GM12878 (cell line): ENCODE data around the gene IKZF1. TPM values are rescaled to one million over a fixed set of nuclear protein-coding genes. Genes with fewer than 3 reads are reported as not detected.

Experiments used
- BHLHE40 ChIP-seq, 2 experiments: fragments of 450-650 bp in 1 of 2; IDR thresholded peaks; 2 replicates each; pipeline ENCODE4 v1.6.1; 2011 to 2017; ENCODE audit warnings: low read depth in 2 of 2, borderline replicate concordance in 1 of 2, improper control_type of control experiment in 1 of 2, low read length in 1 of 2, mild to moderate bottlenecking in 1 of 2
- DPF2 ChIP-seq: fragments of 450-650 bp; IDR thresholded peaks from 2 replicates; pipeline ENCODE4 v1.6.1; 2017; ENCODE audit warnings: mild to moderate bottlenecking
- IKZF1 ChIP-seq: fragments of 450-650 bp; conservative IDR thresholded peaks from 2 replicates; pipeline ENCODE4 v1.6.1; 2017; ENCODE audit warnings: antibody characterized with exemption, mild to moderate bottlenecking
- IKZF2 ChIP-seq, 2 experiments: fragments of 450-650 bp; IDR thresholded peaks; 2 replicates each; pipeline ENCODE4 v1.6.1; 2017; ENCODE audit warnings: mild to moderate bottlenecking in 2 of 2, moderate library complexity in 2 of 2
- MTA2 ChIP-seq: fragments of 450-650 bp; IDR thresholded peaks from 2 replicates; pipeline ENCODE4 v1.6.1; 2016; ENCODE audit warnings: low read depth, mild to moderate bottlenecking, moderate library complexity
- TBL1XR1 ChIP-seq: IDR thresholded peaks from 2 replicates; pipeline ENCODE4 v1.6.1; 2012; ENCODE audit warnings: low read depth, low read length, improper control_type of control experiment
- polyA plus RNA-seq, 11 experiments: library from polyadenylated mRNA; depleted of rRNA in 4 of 11; unstranded in 6 of 11; stranded (reverse) in 5 of 11; fragments of >200 nt; fragmentation: Nextera tagmentation in 4 of 11; fragmentation: Illumina TruSeq in 1 of 11; extraction: Ambion mirVana in 4 of 11; extraction: Trizol in 1 of 11; gene quantifications; 1 replicate in 1 of 11; 2 replicates in 10 of 11; pipeline versions ENCODE4 v1.2.1 to v1.2.3, GENCODE V29; 2011 to 2016; ENCODE audit warnings: inconsistent platforms in 2 of 11, missing spikeins in 2 of 11, low read depth in 1 of 11
- total RNA-seq, 4 experiments: library from RNA; depleted of rRNA in 3 of 4; stranded (reverse); fragments of >200 nt in 3 of 4; fragmentation: Illumina TruSeq in 1 of 4; extraction: Trizol in 1 of 4; gene quantifications; 2 replicates each; pipeline versions ENCODE4 v1.2.1 to v1.2.3, GENCODE V29; 2013 to 2021
- TF ChIP-seq, protein P1 (sequence below): fragments of 450-650 bp; IDR thresholded peaks from 2 replicates; pipeline ENCODE4 v1.6.1; 2016; ENCODE audit warnings: mild to moderate bottlenecking
- TF ChIP-seq, protein P2 (sequence below): IDR thresholded peaks from 2 replicates; pipeline ENCODE4 v1.6.1; 2012; ENCODE audit warnings: low read length, inconsistent platforms
- TF ChIP-seq, protein P3 (sequence below): fragments of 450-650 bp; IDR thresholded peaks from 2 replicates; pipeline ENCODE4 v1.6.1; 2017; ENCODE audit warnings: mild to moderate bottlenecking, moderate library complexity

Gene IKZF1
- total and polyA plus RNA-seq, 10 of the 15 experiments (the other 5 are each of a cell fraction or from before 2014, with no cell fraction given), result 27.2 to 125 (median 71.6) TPM

- TF ChIP-seq, protein P1, sequence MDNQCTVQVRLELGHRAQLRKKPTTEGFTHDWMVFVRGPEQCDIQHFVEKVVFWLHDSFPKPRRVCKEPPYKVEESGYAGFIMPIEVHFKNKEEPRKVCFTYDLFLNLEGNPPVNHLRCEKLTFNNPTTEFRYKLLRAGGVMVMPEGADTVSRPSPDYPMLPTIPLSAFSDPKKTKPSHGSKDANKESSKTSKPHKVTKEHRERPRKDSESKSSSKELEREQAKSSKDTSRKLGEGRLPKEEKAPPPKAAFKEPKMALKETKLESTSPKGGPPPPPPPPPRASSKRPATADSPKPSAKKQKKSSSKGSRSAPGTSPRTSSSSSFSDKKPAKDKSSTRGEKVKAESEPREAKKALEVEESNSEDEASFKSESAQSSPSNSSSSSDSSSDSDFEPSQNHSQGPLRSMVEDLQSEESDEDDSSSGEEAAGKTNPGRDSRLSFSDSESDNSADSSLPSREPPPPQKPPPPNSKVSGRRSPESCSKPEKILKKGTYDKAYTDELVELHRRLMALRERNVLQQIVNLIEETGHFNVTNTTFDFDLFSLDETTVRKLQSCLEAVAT, result peak; percentile 55; the same call in 1 of the 2 replicates
- TF ChIP-seq MTA2 (peak; percentile 46; the same call in 1 of the 2 replicates), IKZF1 (peak; percentile 49), TBL1XR1 (no peak), DPF2 (peak; percentile 67), IKZF2 (IDR thresholded peaks at IDR 0.05) (peak; percentile 15 to 32; a peak in 2 of 4 replicates), BHLHE40 (IDR thresholded peaks at IDR 0.05; ENCODE audit: borderline replicate concordance in 1 of 2, low read depth in 2 of 2, low read length in 1 of 2) (peak in 1 of 2 experiments; percentile 32; a peak in 2 of 4 replicates)
- TF ChIP-seq, protein P2, sequence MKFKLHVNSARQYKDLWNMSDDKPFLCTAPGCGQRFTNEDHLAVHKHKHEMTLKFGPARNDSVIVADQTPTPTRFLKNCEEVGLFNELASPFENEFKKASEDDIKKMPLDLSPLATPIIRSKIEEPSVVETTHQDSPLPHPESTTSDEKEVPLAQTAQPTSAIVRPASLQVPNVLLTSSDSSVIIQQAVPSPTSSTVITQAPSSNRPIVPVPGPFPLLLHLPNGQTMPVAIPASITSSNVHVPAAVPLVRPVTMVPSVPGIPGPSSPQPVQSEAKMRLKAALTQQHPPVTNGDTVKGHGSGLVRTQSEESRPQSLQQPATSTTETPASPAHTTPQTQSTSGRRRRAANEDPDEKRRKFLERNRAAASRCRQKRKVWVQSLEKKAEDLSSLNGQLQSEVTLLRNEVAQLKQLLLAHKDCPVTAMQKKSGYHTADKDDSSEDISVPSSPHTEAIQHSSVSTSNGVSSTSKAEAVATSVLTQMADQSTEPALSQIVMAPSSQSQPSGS, result 0 out of 2 replicates have a peak, but pooled peaks have one; percentile 13
- TF ChIP-seq, protein P3, sequence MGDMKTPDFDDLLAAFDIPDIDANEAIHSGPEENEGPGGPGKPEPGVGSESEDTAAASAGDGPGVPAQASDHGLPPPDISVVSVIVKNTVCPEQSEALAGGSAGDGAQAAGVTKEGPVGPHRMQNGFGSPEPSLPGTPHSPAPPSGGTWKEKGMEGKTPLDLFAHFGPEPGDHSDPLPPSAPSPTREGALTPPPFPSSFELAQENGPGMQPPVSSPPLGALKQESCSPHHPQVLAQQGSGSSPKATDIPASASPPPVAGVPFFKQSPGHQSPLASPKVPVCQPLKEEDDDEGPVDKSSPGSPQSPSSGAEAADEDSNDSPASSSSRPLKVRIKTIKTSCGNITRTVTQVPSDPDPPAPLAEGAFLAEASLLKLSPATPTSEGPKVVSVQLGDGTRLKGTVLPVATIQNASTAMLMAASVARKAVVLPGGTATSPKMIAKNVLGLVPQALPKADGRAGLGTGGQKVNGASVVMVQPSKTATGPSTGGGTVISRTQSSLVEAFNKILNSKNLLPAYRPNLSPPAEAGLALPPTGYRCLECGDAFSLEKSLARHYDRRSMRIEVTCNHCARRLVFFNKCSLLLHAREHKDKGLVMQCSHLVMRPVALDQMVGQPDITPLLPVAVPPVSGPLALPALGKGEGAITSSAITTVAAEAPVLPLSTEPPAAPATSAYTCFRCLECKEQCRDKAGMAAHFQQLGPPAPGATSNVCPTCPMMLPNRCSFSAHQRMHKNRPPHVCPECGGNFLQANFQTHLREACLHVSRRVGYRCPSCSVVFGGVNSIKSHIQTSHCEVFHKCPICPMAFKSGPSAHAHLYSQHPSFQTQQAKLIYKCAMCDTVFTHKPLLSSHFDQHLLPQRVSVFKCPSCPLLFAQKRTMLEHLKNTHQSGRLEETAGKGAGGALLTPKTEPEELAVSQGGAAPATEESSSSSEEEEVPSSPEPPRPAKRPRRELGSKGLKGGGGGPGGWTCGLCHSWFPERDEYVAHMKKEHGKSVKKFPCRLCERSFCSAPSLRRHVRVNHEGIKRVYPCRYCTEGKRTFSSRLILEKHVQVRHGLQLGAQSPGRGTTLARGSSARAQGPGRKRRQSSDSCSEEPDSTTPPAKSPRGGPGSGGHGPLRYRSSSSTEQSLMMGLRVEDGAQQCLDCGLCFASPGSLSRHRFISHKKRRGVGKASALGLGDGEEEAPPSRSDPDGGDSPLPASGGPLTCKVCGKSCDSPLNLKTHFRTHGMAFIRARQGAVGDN, result 0 out of 2 replicates have a peak, but pooled peaks have one; percentile 37
Observed at GRCh38 chr7:50284296-50284695, 20.2 kb upstream of the IKZF1 start (continued).
